Smooth muscle cell (in vitro differentiated cells): ENCODE measurements around the gene WDHD1. TPM values are rescaled to one million over a fixed set of nuclear protein-coding genes. Genes with fewer than 3 reads are reported as not detected.
A peak's percentile ranks its signal among the peaks of the same experiment; 100 is the strongest.
"Not testable (repeated sequence)": the region's sequence is repeated elsewhere in the genome, so short reads cannot be mapped to it uniquely, and the experiment has no call there.

Experiments
- DNase-seq: peaks from one replicate; lab custom pipeline; 2025; ENCODE audit not compliant: unreplicated experiment; lab: John Stamatoyannopoulos, UW
- H2AFZ ChIP-seq: fragments of 200-600 bp; sonication (generic); 2 replicates; pipeline ENCODE4 v1.6.0; 2016; ENCODE audit warnings: antibody characterized with exemption, low read depth, mild to moderate bottlenecking
- H3F3A ChIP-seq: fragments of 200-600 bp; sonication (generic); 2 replicates; pipeline ENCODE4 v1.6.0; 2017; ENCODE audit warnings: antibody characterized with exemption, low read depth
- H3K27ac ChIP-seq: fragments of 200-600 bp; sonication (generic); 2 replicates; pipeline ENCODE4 v1.5.1; 2016; ENCODE audit warnings: low read depth, mild to moderate bottlenecking
- H3K27me3 ChIP-seq: fragments of 200-600 bp; sonication (generic); 2 replicates; pipeline ENCODE4 v1.6.1; 2016; ENCODE audit warnings: low read depth, mild to moderate bottlenecking
- H3K36me3 ChIP-seq: fragments of 200-600 bp; sonication (generic); 2 replicates; pipeline ENCODE4 v1.5.1; 2016; ENCODE audit warnings: low read depth
- H3K4me1 ChIP-seq: fragments of 200-600 bp; sonication (generic); 2 replicates; pipeline ENCODE4 v1.5.1; 2016; ENCODE audit warnings: low read depth
- H3K4me2 ChIP-seq: fragments of 200-600 bp; sonication (generic); 2 replicates; pipeline ENCODE4 v1.6.0; 2016; ENCODE audit warnings: mild to moderate bottlenecking
- H3K4me3 ChIP-seq: fragments of 200-600 bp; sonication (generic); 2 replicates; pipeline ENCODE4 v1.5.1; 2016; ENCODE audit warnings: mild to moderate bottlenecking
- H3K79me2 ChIP-seq: fragments of 200-600 bp; sonication (generic); 2 replicates; pipeline ENCODE4 v1.6.0; 2016; ENCODE audit warnings: low read depth, mild to moderate bottlenecking
- H3K9ac ChIP-seq: fragments of 200-600 bp; sonication (generic); 2 replicates; pipeline ENCODE4 v1.6.0; 2016; ENCODE audit warnings: low read depth
- H3K9me3 ChIP-seq: fragments of 200-600 bp; sonication (generic); replicated peaks from 2 replicates; pipeline ENCODE4 v1.5.1; 2016; ENCODE audit warnings: low read depth
- H4K20me1 ChIP-seq: fragments of 200-600 bp; sonication (generic); 2 replicates; pipeline ENCODE4 v1.6.0; 2016; ENCODE audit warnings: low read depth
- CTCF ChIP-seq: fragments of 200-600 bp; sonication (generic); IDR thresholded peaks from 2 replicates; pipeline ENCODE4 v1.5.1; 2017; ENCODE audit warnings: borderline replicate concordance, mild to moderate bottlenecking, antibody characterized with exemption; ENCODE audit not compliant: insufficient read depth, poor library complexity, severe bottlenecking
- WGBS: methylation state at CpG from one replicate; pipeline ENCODE4 v1.1.7; 2016; ENCODE audit warnings: low lambda C conversion rate; 5-methylcytosine and 5-hydroxymethylcytosine counted together
- polyA plus RNA-seq: library from polyadenylated mRNA; unstranded; fragments of >200 nt; fragmentation: Nextera tagmentation; extraction: Ambion mirVana; gene quantifications from 2 replicates; pipeline ENCODE4 v1.2.1, GENCODE V29; 2016
- total RNA-seq: library from RNA; depleted of rRNA; stranded (reverse); fragments of >200 nt; gene quantifications from 2 replicates; pipeline ENCODE4 v1.2.3, GENCODE V29; 2014

WDHD1 gene
- total and polyA plus RNA-seq, 2 experiments from 2014 or later, result 5.7 to 9.4 TPM

- Histone ChIP-seq H3K9me3 (no peaks in the 10 kb centered on the region), H3F3A (no peaks in the 10 kb centered on the region), H3K9ac (peak overlapping the region; percentile 85), H3K27me3 (no peaks in the 10 kb centered on the region), H3K4me2 (peak overlapping the region; percentile 99), H3K4me3 (peak overlapping the region; percentile 91), H4K20me1 (peaks cover 29% of the 10 kb centered on the region), H3K27ac (peak overlapping the region; percentile 80), H3K4me1 (peaks cover 32% of the 10 kb centered on the region), H3K36me3 (no peaks in the 10 kb centered on the region), H2AFZ (peak overlapping the region; percentile 100), H3K79me2 (peaks cover 54% of the 10 kb centered on the region)
- WGBS, result 13% methylated on average over 7 of the region's 7 CpGs
- no peak for TF ChIP-seq CTCF
- no peak for DNase-seq
These were observed 951 bp downstream of the WDHD1 start for GRCh38 chr14:55025948-55026347.

- not testable (repeated sequence) for H3K4me2 ChIP-seq, H3K27me3 ChIP-seq, H2AFZ ChIP-seq, H3K36me3 ChIP-seq, H3K9ac ChIP-seq, H3F3A ChIP-seq, H3K27ac ChIP-seq, H3K4me3 ChIP-seq, DNase-seq, H3K9me3 ChIP-seq
- 70% methylated on average over 3 of the region's 5 CpGs for WGBS
- Histone ChIP-seq H4K20me1 (peaks cover 14% of the 10 kb centered on the region), H3K4me1 (peaks cover 29% of the 10 kb centered on the region), H3K79me2 (peaks cover 38% of the 10 kb centered on the region)
These were observed 2.5 kb downstream of the WDHD1 start for GRCh38 chr14:55024365-55024764.

GRCh38 chr14:55019968-55020554 is 6.8 kb downstream of the WDHD1 start:
- no peak for DNase-seq
- Histone ChIP-seq H3K4me3 (no peak overlapping the region), H3K27ac (no peak overlapping the region), H3F3A (no peaks in the 10 kb centered on the region), H3K4me1 (no peaks in the 10 kb centered on the region), H4K20me1 (no peaks in the 10 kb centered on the region), H3K27me3 (no peaks in the 10 kb centered on the region), H3K9ac (no peak overlapping the region), H3K4me2 (no peak overlapping the region), H3K79me2 (peaks cover 4% of the 10 kb centered on the region), H3K9me3 (no peaks in the 10 kb centered on the region), H3K36me3 (no peaks in the 10 kb centered on the region), H2AFZ (no peak overlapping the region)
- TF ChIP-seq CTCF, result no peak
- 88% methylated on average over 2 of the region's 2 CpGs for whole genome bisulfite sequencing

GRCh38 chr14:55015006-55015405 is 11.9 kb downstream of the WDHD1 start:
- no peak overlapping the region for H3K4me3 ChIP-seq

More at GRCh38 chr14:55015006-55015405, 11.9 kb downstream of the WDHD1 start:
- Histone ChIP-seq H3K27ac (no peak overlapping the region), H3K36me3 (no peaks in the 10 kb centered on the region), H3K4me2 (no peak overlapping the region), H3K79me2 (no peaks in the 10 kb centered on the region), H3K9me3 (no peaks in the 10 kb centered on the region), H3K9ac (no peak overlapping the region), H3F3A (no peaks in the 10 kb centered on the region), H3K4me1 (no peaks in the 10 kb centered on the region), H3K27me3 (no peaks in the 10 kb centered on the region), H2AFZ (no peak overlapping the region), H4K20me1 (no peaks in the 10 kb centered on the region)
- no peak for TF ChIP-seq CTCF
- 74% methylated on average over 2 of the region's 2 CpGs for WGBS
- no peak for DNase-seq
